ENCODE measurements around the gene SPINT2. TPM values are rescaled to one million over a fixed set of nuclear protein-coding genes. Genes with fewer than 3 reads are reported as not detected.

SPINT2 gene
- total RNA-seq, 1 donor from 2014 or later: 28.0 TPM

DNA sequence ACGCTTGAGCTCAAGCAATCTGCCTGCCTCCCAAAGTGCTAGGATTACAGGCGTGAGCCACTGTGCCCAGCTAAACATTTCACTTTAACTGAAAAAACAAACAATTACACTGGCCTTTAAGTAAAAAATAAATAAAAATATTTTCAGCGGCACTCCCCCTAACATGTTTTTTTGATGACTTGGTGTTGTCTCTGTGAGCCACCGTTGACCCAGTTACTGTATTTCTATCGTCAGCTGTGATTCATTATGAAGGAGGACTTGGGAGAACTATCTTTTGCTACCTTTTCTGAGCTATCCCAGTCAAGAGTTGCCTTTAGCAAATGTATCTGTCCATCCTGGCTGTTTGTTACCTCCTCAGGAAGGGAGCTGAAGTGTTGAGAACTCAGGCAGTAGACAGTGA, 21.2 kb downstream of the SPINT2 start:
- TF ChIP-seq, protein P1, sequence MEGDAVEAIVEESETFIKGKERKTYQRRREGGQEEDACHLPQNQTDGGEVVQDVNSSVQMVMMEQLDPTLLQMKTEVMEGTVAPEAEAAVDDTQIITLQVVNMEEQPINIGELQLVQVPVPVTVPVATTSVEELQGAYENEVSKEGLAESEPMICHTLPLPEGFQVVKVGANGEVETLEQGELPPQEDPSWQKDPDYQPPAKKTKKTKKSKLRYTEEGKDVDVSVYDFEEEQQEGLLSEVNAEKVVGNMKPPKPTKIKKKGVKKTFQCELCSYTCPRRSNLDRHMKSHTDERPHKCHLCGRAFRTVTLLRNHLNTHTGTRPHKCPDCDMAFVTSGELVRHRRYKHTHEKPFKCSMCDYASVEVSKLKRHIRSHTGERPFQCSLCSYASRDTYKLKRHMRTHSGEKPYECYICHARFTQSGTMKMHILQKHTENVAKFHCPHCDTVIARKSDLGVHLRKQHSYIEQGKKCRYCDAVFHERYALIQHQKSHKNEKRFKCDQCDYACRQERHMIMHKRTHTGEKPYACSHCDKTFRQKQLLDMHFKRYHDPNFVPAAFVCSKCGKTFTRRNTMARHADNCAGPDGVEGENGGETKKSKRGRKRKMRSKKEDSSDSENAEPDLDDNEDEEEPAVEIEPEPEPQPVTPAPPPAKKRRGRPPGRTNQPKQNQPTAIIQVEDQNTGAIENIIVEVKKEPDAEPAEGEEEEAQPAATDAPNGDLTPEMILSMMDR (IDR thresholded peaks at IDR 0.05): no peak
- no peak overlapping the region for H3K4me3 Mint-ChIP-seq (ENCODE audit: unreplicated experiment)
- H3K36me3 Mint-ChIP-seq (ENCODE audit: low read depth): no peaks in the 10 kb centered on the region
- no peaks in the 10 kb centered on the region for H3K27me3 Mint-ChIP-seq (ENCODE audit: low read depth)
- H3K9me3 Mint-ChIP-seq (ENCODE audit: low read depth): no peaks in the 10 kb centered on the region
- H3K27ac Mint-ChIP-seq (ENCODE audit: unreplicated experiment): peak overlapping the region; percentile 5
- no peak for DNase-seq (ENCODE audit: low spot score)
- peaks cover 36% of the 10 kb centered on the region for H3K4me1 Mint-ChIP-seq (ENCODE audit: low read depth)

DNA sequence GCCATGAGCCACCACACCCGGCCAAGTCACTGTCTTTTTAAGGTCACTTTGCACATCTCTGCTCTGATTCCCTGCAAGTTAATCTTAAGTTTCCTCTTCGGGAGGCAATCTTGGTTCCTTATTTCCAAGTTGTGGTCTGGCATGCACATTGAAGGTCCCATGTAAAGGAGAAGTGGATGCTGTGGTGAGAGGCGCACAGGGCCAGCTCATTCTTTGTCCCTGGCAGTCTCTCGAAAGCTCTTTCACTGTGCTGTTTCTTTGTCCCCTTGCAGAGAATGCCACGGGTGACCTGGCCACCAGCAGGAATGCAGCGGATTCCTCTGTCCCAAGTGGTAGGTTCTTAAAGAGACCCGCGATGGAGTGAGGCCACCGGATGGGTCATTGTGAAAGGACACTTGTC, 23.2 kb downstream of the SPINT2 start:
- Mint-ChIP-seq H3K36me3 (ENCODE audit: low read depth) (no peaks in the 10 kb centered on the region), H3K4me1 (ENCODE audit: low read depth) (peaks cover 45% of the 10 kb centered on the region), H3K9me3 (ENCODE audit: low read depth) (no peaks in the 10 kb centered on the region), H3K27me3 (ENCODE audit: low read depth) (no peaks in the 10 kb centered on the region), H3K27ac (ENCODE audit: unreplicated experiment) (peak overlapping the region; percentile 49), H3K4me3 (ENCODE audit: unreplicated experiment) (no peak overlapping the region)
- DNase-seq (ENCODE audit: low spot score): no peak
- TF ChIP-seq, protein P1 (IDR thresholded peaks at IDR 0.05): no peak

DNA sequence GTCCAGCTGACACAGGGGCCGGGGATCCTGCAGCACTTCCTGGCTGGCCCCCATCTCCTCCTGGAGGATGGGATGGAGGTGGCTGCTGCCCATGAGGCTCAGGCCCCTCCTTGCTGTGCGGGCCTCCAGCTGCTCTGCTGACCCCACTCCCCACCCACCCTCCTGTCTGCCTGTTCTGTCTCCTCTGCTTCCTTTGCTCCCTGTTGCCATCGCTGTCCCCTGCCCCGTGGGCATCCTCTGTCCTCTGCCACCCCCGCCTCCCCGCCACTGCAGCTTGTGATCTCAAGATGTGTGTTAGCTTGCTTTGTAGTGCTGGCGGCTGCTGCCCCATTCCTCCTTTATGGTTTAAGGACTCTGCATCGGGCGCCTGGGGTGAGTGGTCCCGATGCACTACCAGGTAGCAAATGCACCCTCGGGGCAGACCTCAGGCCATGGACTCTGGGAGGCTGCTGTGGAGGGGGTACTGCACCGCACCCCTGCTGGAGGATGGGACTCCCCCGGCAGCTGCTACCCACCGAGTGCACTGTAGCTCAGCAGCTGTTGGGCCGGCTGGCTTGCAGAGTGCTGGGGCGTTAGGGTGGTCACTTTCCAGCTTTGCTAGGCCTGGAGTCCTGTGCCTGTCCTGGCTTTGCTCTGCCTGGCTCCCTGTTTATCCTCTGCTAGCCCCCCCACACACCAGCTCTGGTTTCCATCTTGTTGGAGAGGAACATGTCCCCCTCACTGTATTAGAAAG, 23.9 kb downstream of the SPINT2 start:
- Mint-ChIP-seq H3K4me1 (ENCODE audit: low read depth) (peaks cover 45% of the 10 kb centered on the region), H3K36me3 (ENCODE audit: low read depth) (no peaks in the 10 kb centered on the region), H3K4me3 (ENCODE audit: unreplicated experiment) (no peak overlapping the region), H3K9me3 (ENCODE audit: low read depth) (no peaks in the 10 kb centered on the region), H3K27me3 (ENCODE audit: low read depth) (no peaks in the 10 kb centered on the region), H3K27ac (ENCODE audit: unreplicated experiment) (no peak overlapping the region)
- TF ChIP-seq, protein P1 (IDR thresholded peaks at IDR 0.05): no peak
- no peak for DNase-seq (ENCODE audit: low spot score)

GRCh38 chr19:38289955-38290354, 25.6 kb downstream of the SPINT2 start:
- Mint-ChIP-seq H3K27ac (ENCODE audit: unreplicated experiment) (peak overlapping the region; percentile 88), H3K9me3 (ENCODE audit: low read depth) (no peaks in the 10 kb centered on the region), H3K4me3 (ENCODE audit: unreplicated experiment) (no peak overlapping the region), H3K27me3 (ENCODE audit: low read depth) (no peaks in the 10 kb centered on the region), H3K4me1 (ENCODE audit: low read depth) (peaks cover 42% of the 10 kb centered on the region), H3K36me3 (ENCODE audit: low read depth) (no peaks in the 10 kb centered on the region)
- TF ChIP-seq, protein P1 (IDR thresholded peaks at IDR 0.05): no peak
- no peak for DNase-seq (ENCODE audit: low spot score)

GRCh38 chr19:38290631-38291147, 26.3 kb downstream of the SPINT2 start:
- H3K27ac Mint-ChIP-seq (ENCODE audit: unreplicated experiment): peak overlapping the region; percentile 88
- H3K9me3 Mint-ChIP-seq (ENCODE audit: low read depth): no peaks in the 10 kb centered on the region
- H3K27me3 Mint-ChIP-seq (ENCODE audit: low read depth): no peaks in the 10 kb centered on the region
- DNase-seq (ENCODE audit: low spot score): no peak
- TF ChIP-seq, protein P1 (IDR thresholded peaks at IDR 0.05): no peak
- peaks cover 40% of the 10 kb centered on the region for H3K4me1 Mint-ChIP-seq (ENCODE audit: low read depth)
- H3K36me3 Mint-ChIP-seq (ENCODE audit: low read depth): no peaks in the 10 kb centered on the region
- no peak overlapping the region for H3K4me3 Mint-ChIP-seq (ENCODE audit: unreplicated experiment)

All from chondrocyte (in vitro differentiated cells).